GM23338 (cell line): ENCODE results near the gene RUBCN. TPM values are rescaled to one million over a fixed set of nuclear protein-coding genes. Genes with fewer than 3 reads are reported as not detected.
A peak's percentile ranks its signal among the peaks of the same experiment; 100 is the strongest.

ENCODE experiments used
- ATAC-seq: fragments of 200-7000 bp; cut with Tn5 transposase; 3 replicates; pipeline ENCODE4 v1.9.1; 2020
- DNase-seq: peaks from one replicate; pipeline ENCODE4 v3.0.0-alpha.2; 2015; ENCODE audit warnings: low spot score
- H2AFZ ChIP-seq: fragments of 200-600 bp; sonication (generic); 2 replicates; pipeline ENCODE4 v1.8.0; 2016; ENCODE audit warnings: antibody characterized with exemption, mild to moderate bottlenecking, moderate library complexity
- H3F3A ChIP-seq: fragments of 200-600 bp; sonication (generic); replicated peaks from 2 replicates; pipeline ENCODE4 v1.8.0; 2017; ENCODE audit warnings: antibody characterized with exemption, mixed run types, low read depth
- H3K27ac ChIP-seq: fragments of 200-600 bp; sonication (generic); 2 replicates; pipeline ENCODE4 v1.6.1; 2016; ENCODE audit warnings: low read depth
- H3K27me3 ChIP-seq: fragments of 200-600 bp; sonication (generic); 2 replicates; pipeline ENCODE4 v1.8.0; 2016; ENCODE audit warnings: mild to moderate bottlenecking, mixed run types, moderate library complexity; ENCODE audit not compliant: insufficient read depth
- H3K36me3 ChIP-seq: fragments of 200-600 bp; sonication (generic); 2 replicates; pipeline ENCODE4 v1.8.0; 2016; ENCODE audit warnings: mild to moderate bottlenecking; ENCODE audit not compliant: insufficient read depth
- H3K4me1 ChIP-seq: fragments of 200-600 bp; sonication (generic); 2 replicates; pipeline ENCODE4 v1.8.0; 2016; ENCODE audit warnings: mild to moderate bottlenecking, moderate library complexity; ENCODE audit not compliant: insufficient read depth
- H3K4me2 ChIP-seq: fragments of 200-600 bp; sonication (generic); 2 replicates; pipeline ENCODE4 v1.7.1; 2017; ENCODE audit warnings: mixed run types
- H3K4me3 ChIP-seq: fragments of 200-600 bp; sonication (generic); 2 replicates; pipeline ENCODE4 v1.6.1; 2016; ENCODE audit warnings: mixed run types
- H3K79me2 ChIP-seq: fragments of 200-600 bp; sonication (generic); replicated peaks from 2 replicates; pipeline ENCODE4 v1.8.0; 2017; ENCODE audit warnings: mild to moderate bottlenecking; ENCODE audit not compliant: insufficient read depth
- H3K9me2 ChIP-seq: fragments of 200-600 bp; sonication (generic); 2 replicates; pipeline ENCODE4 v1.8.0; 2017; ENCODE audit not compliant: insufficient read depth
- H4K20me1 ChIP-seq: fragments of 200-600 bp; sonication (generic); replicated peaks from 2 replicates; pipeline ENCODE4 v1.8.0; 2017; ENCODE audit warnings: mild to moderate bottlenecking; ENCODE audit not compliant: insufficient read depth
- H3K27ac Mint-ChIP-seq: 2 replicates; pipeline ENCODE4 v1.8.0; 2020; ENCODE audit warnings: inconsistent platforms, mild to moderate bottlenecking, moderate library complexity, mixed read lengths
- H3K27me3 Mint-ChIP-seq: 3 replicates; pipeline ENCODE4 v1.8.0; 2022; ENCODE audit warnings: low read depth, mild to moderate bottlenecking, moderate library complexity, mixed read lengths, inconsistent platforms; ENCODE audit not compliant: insufficient read depth, poor library complexity
- H3K36me3 Mint-ChIP-seq: 3 replicates; pipeline ENCODE4 v1.8.0; 2021; ENCODE audit warnings: low read depth, mild to moderate bottlenecking, inconsistent platforms, moderate library complexity, mixed read lengths
- H3K4me1 Mint-ChIP-seq: 3 replicates; pipeline ENCODE4 v1.8.0; 2020; ENCODE audit warnings: mild to moderate bottlenecking, inconsistent platforms, mixed read lengths
- H3K4me3 Mint-ChIP-seq: 3 replicates; pipeline ENCODE4 v1.8.0; 2021; ENCODE audit warnings: moderate library complexity, mild to moderate bottlenecking, inconsistent platforms, mixed read lengths
- H3K9me3 Mint-ChIP-seq: 3 replicates; pipeline ENCODE4 v1.8.0; 2020; ENCODE audit warnings: moderate library complexity, mild to moderate bottlenecking, inconsistent platforms, mixed read lengths
- CREB1 ChIP-seq: fragments of 250-450 bp; sonication (Bioruptor Pico); IDR thresholded peaks from 2 replicates; pipeline ENCODE4 v1.5.0; 2020; ENCODE audit warnings: low read depth, mild to moderate bottlenecking, moderate library complexity
- CTCF ChIP-seq, 2 experiments: fragments of 200-600 bp in 1 of 2; sonication (generic) in 1 of 2; conservative IDR thresholded peaks; 2 replicates each; pipeline versions ENCODE4 v1.5.1 to v1.6.1; 2016 to 2017; ENCODE audit warnings: antibody characterized with exemption in 2 of 2, low read depth in 2 of 2, mild to moderate bottlenecking in 2 of 2, moderate library complexity in 1 of 2
- ETS1 ChIP-seq: IDR thresholded peaks from 2 replicates; pipeline ENCODE4 v1.6.1; 2016; ENCODE audit warnings: antibody characterized with exemption
- EZH2phosphoT487 ChIP-seq: fragments of 200-600 bp; sonication (generic); IDR thresholded peaks from one replicate; pipeline ENCODE4 v1.8.1; 2018; ENCODE audit warnings: antibody characterized with exemption; ENCODE audit not compliant: unreplicated experiment
- JUNB ChIP-seq: IDR thresholded peaks from one replicate; pipeline ENCODE4 v1.6.1; 2016; ENCODE audit warnings: antibody characterized with exemption; ENCODE audit not compliant: unreplicated experiment
- NANOG ChIP-seq: IDR thresholded peaks from 2 replicates; pipeline ENCODE4 v1.6.1; 2016; ENCODE audit warnings: antibody characterized with exemption, borderline replicate concordance
- STAT1 ChIP-seq: IDR thresholded peaks from one replicate; pipeline ENCODE4 v1.6.1; 2016; ENCODE audit warnings: antibody characterized with exemption; ENCODE audit not compliant: unreplicated experiment
- ZNF114 ChIP-seq: fragments of 250-450 bp; sonication (Bioruptor Pico); IDR thresholded peaks from 2 replicates; pipeline ENCODE4 v1.5.0; 2020; ENCODE audit warnings: mild to moderate bottlenecking, moderate library complexity
- ZNF331 ChIP-seq: fragments of 250-450 bp; sonication (Bioruptor Pico); IDR thresholded peaks from 2 replicates; pipeline ENCODE4 v1.5.0; 2020; ENCODE audit warnings: low read depth, mild to moderate bottlenecking, moderate library complexity
- polyA plus RNA-seq: library from polyadenylated mRNA; unstranded; fragments of >200 nt; fragmentation: Nextera tagmentation; extraction: Ambion mirVana; gene quantifications from 2 replicates; pipeline ENCODE4 v1.2.1, GENCODE V29; 2016
- total RNA-seq: library from RNA; depleted of rRNA; stranded (reverse); fragments of >200 nt; shearing (Covaris generic); gene quantifications from 2 replicates; pipeline ENCODE4 v1.2.3, GENCODE V29; 2014

RUBCN gene
- total and polyA plus RNA-seq, 2 experiments from 2014 or later = 13.1 to 33.2 TPM

GRCh38 chr3:197673170-197673569 is 63.5 kb downstream of the RUBCN start:
- no peak for ATAC-seq
- H3K4me3 ChIP-seq = no peak overlapping the region
- no peak overlapping the region for H3K27ac ChIP-seq
- Mint-ChIP-seq H3K4me1 (no peaks in the 10 kb centered on the region), H3K27ac (peak overlapping the region; percentile 7), H3K4me3 (no peak overlapping the region), H3K27me3 (peaks cover 3% of the 10 kb centered on the region), H3K9me3 (peaks cover 2% of the 10 kb centered on the region), H3K36me3 (peaks cover 33% of the 10 kb centered on the region)
- no peaks in the 10 kb centered on the region for H3K79me2 ChIP-seq
- no peaks in the 10 kb centered on the region; the same call in 1 of the 2 replicates for H4K20me1 ChIP-seq
- TF ChIP-seq ZNF114 (CRISPR knock-in tag) = no peak
- TF ChIP-seq ETS1 = no peak
- TF ChIP-seq CTCF (conservative IDR thresholded peaks at IDR 0.05; ENCODE audit: low read depth in 2 of 2) = no peak
- TF ChIP-seq CREB1 (CRISPR knock-in tag) = no peak
- TF ChIP-seq EZH2phosphoT487 = no peak
- no peak for TF ChIP-seq JUNB
- no peak for TF ChIP-seq NANOG
- peaks cover 13% of the 10 kb centered on the region; the same call in 1 of the 2 replicates for H3K36me3 ChIP-seq
- H3K4me2 ChIP-seq = no peak overlapping the region
- no peaks in the 10 kb centered on the region for H3K27me3 ChIP-seq
- H3K9me2 ChIP-seq = no peaks in the 10 kb centered on the region
- no peaks in the 10 kb centered on the region for H3K4me1 ChIP-seq
- no peak for DNase-seq
- no peak overlapping the region for H2AFZ ChIP-seq
- no peaks in the 10 kb centered on the region for H3F3A ChIP-seq

GRCh38 chr3:197670361-197670760 is 66.3 kb downstream of the RUBCN start:
- DNase-seq (no peak), ATAC-seq (no peak)
- no peaks in the 10 kb centered on the region for H3K9me2 ChIP-seq
- no peak overlapping the region for H2AFZ ChIP-seq
- peaks cover 4% of the 10 kb centered on the region; the same call in 1 of the 2 replicates for H3K36me3 ChIP-seq
- Mint-ChIP-seq H3K9me3 (no peaks in the 10 kb centered on the region), H3K27ac (no peak overlapping the region), H3K4me3 (no peak overlapping the region), H3K4me1 (no peaks in the 10 kb centered on the region), H3K27me3 (peaks cover 2% of the 10 kb centered on the region), H3K36me3 (peaks cover 14% of the 10 kb centered on the region; the same call in 2 of the 3 replicates)
- TF ChIP-seq ETS1 (no peak), NANOG (no peak), JUNB (no peak), ZNF331 (CRISPR knock-in tag) (no peak), STAT1 (no peak)
- no peak overlapping the region for H3K4me2 ChIP-seq
- no peaks in the 10 kb centered on the region for H3K27me3 ChIP-seq
- no peak overlapping the region for H3K4me3 ChIP-seq
- no peaks in the 10 kb centered on the region for H3K4me1 ChIP-seq
- no peaks in the 10 kb centered on the region for H3F3A ChIP-seq
- H3K27ac ChIP-seq = no peak overlapping the region
- H3K79me2 ChIP-seq = no peaks in the 10 kb centered on the region
- no peaks in the 10 kb centered on the region; the same call in 1 of the 2 replicates for H4K20me1 ChIP-seq
